ENCODE results near the gene ZCCHC8. TPM values are rescaled to one million over a fixed set of nuclear protein-coding genes. Genes with fewer than 3 reads are reported as not detected.
"Not testable (repeated sequence)": the region's sequence is repeated elsewhere in the genome, so short reads cannot be mapped to it uniquely, and the experiment has no call there.

Gene ZCCHC8
- total RNA-seq, 3 donors from 2014 or later, result 16.8 to 42.0 (median 30.8) TPM

DNA sequence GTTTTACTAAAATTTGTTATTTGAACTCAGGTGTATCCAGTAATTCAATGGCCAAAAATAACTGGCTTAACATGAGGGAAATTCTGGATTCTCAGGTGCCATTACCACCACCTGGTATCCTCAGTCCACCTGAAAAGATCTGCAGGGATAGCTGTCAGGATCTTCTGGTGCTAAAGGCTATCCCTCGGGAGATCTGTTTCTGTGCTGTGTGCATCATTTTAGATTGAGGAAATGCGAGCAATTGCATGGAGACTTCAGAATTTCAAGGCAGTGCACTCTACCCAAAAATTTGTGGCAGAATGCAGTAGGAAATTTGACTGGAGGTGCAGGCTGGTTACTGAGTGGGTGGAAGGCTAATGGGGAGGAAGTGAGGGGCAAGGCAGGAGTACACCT, 26.4 kb downstream of the ZCCHC8 start:
- TF ChIP-seq, protein P1, sequence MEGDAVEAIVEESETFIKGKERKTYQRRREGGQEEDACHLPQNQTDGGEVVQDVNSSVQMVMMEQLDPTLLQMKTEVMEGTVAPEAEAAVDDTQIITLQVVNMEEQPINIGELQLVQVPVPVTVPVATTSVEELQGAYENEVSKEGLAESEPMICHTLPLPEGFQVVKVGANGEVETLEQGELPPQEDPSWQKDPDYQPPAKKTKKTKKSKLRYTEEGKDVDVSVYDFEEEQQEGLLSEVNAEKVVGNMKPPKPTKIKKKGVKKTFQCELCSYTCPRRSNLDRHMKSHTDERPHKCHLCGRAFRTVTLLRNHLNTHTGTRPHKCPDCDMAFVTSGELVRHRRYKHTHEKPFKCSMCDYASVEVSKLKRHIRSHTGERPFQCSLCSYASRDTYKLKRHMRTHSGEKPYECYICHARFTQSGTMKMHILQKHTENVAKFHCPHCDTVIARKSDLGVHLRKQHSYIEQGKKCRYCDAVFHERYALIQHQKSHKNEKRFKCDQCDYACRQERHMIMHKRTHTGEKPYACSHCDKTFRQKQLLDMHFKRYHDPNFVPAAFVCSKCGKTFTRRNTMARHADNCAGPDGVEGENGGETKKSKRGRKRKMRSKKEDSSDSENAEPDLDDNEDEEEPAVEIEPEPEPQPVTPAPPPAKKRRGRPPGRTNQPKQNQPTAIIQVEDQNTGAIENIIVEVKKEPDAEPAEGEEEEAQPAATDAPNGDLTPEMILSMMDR (IDR thresholded peaks at IDR 0.05), result no peak
- TF ChIP-seq POLR2AphosphoS5 (IDR thresholded peaks at IDR 0.05), result no peak
- TF ChIP-seq POLR2A (IDR thresholded peaks at IDR 0.05), result no peak
- DNase-seq (ENCODE audit: low spot score in 2 of 2), result no peak
- Histone ChIP-seq H3K4me1 (peaks cover 0 to 4% of the 10 kb centered on the region in 2 donors), H3K27me3 (no peaks in the 10 kb centered on the region), H3K9me3 (no peaks in the 10 kb centered on the region), H3K27ac (no peak overlapping the region), H3K36me3 (peaks cover 6% of the 10 kb centered on the region), H3K4me3 (no peak overlapping the region)
- intact Hi-C loops (cut with DNase I; ENCODE audit: low total_unique reads), result no loop called here

DNA sequence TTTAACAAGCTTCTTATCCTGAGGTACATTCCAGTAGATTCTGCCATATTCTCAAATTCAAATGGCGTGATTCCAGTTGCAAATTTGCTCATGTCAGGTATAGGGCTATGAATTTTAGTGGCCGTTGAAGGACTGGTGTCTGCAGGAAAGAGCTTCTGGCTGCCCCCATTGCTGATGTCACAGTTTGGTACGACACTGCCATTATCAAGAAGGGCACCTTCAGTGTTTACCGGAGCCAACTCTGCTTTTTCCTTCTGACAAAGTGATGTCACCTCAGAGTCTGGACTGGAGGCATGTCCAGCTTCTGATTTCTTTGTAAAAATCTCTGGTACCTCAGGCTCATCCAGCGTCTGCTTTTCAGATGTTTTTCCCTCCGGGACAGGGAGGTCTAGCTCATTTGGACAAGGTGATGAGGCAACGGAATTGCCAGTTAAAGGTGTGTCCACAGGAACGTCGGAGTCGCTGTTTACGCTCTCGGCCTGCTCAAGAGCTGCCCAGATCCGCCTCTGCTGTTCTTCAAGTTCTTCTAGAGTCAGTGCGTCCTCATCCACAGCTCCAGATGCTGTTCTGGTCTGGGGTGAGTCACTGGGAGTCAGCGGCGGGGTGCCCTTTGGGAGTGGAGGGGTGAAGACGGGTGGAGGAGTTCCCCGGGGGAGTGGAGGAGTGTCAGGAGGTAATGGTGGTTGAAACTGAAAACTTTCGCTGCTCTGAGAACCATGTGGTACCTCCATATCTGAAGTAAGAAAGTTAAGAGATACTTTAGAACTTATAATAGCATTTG, 27.0 kb downstream of the ZCCHC8 start:
- peak overlapping the region in 1 of 2 donors; percentile 45 for H3K27ac ChIP-seq
- H3K27me3 ChIP-seq, result no peaks in the 10 kb centered on the region
- intact Hi-C loops (cut with DNase I; ENCODE audit: low total_unique reads), result no loop called here
- peak in 1 of 2 donors; percentile 16 for DNase-seq (ENCODE audit: low spot score in 2 of 2)
- peaks cover 0 to 4% of the 10 kb centered on the region in 2 donors for H3K4me1 ChIP-seq
- no peak for TF ChIP-seq POLR2AphosphoS5 (IDR thresholded peaks at IDR 0.05)
- TF ChIP-seq, protein P1 (IDR thresholded peaks at IDR 0.05), result no peak
- no peaks in the 10 kb centered on the region for H3K9me3 ChIP-seq
- peaks cover 6% of the 10 kb centered on the region for H3K36me3 ChIP-seq
- H3K4me3 ChIP-seq, result no peak overlapping the region

DNA sequence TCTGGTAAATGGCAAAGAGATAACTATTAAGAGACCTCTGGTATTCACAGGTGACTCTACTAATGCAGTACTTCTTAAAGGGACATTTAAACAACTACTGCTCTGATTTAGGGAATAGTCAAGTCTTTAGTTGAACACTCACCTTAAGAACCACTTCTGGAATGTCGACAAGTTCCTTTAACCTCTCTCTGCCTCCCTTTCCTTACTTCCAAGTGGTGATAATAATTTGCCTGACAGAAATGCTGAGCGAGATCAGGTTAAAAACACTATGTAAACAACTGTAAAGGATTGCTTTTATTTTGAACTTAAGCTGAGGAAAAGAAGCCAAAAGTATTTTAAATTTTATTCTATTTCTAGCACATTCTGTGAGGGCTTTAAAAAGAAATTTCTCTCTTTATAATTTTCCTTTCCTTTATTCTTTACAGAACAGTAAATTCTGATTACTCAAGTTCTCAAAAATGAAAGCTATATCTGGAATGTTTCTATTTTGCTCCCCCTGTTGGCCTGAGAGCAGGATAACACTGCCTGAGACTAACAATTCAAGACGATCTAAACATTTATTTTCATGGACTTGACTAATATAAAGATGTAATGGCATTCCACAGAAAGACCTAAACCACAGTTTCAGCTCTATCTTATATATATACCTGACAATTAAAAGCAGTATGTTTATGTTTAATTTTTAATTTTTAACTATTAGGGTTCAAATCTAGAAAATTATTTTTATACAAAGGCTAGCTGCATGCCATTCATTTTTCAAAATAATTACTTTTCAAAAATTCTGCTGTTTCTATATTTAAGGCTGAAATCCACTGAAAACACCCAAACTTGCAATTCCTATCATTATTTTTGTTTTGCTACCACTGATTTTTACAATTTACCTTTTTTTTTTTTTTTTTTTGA, 29.2 kb downstream of the ZCCHC8 start:
- TF ChIP-seq, protein P1 (IDR thresholded peaks at IDR 0.05), result peak; percentile 80 to 87 (median 85)
- no peak for TF ChIP-seq POLR2AphosphoS5 (IDR thresholded peaks at IDR 0.05)
- no peak for TF ChIP-seq POLR2A (IDR thresholded peaks at IDR 0.05)
- peak overlapping the region; percentile 85 to 88 for H3K27ac ChIP-seq
- H3K36me3 ChIP-seq, result no peaks in the 10 kb centered on the region
- intact Hi-C loops (cut with DNase I; ENCODE audit: low total_unique reads), result no loop called here
- no peaks in the 10 kb centered on the region for H3K9me3 ChIP-seq
- H3K4me3 ChIP-seq, result no peak overlapping the region
- peaks cover 0 to 4% of the 10 kb centered on the region in 2 donors for H3K4me1 ChIP-seq
- no peak for DNase-seq (ENCODE audit: low spot score in 2 of 2)
- no peaks in the 10 kb centered on the region for H3K27me3 ChIP-seq

DNA sequence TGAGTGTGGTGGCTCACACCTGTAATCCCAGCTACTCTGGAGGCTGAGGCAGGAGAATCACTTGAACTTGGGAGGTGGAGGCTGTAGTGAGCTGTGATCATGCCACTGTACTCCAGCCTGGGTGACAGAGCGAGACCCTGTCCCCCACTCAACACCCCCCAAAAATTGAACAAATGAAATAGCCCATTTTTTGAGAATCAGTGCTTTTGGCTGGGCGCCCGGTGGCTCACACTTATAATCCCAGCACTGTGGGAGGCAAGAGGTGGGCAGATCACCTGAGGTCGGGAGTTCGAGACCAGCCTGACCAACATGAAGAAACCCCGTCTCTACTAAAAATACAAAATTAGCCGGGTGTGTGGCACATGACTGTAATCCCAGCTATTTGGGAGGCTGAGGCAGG, 30.2 kb downstream of the ZCCHC8 start:
- DNase-seq (ENCODE audit: low spot score in 2 of 2); H3K4me3 ChIP-seq; intact Hi-C loops (cut with DNase I; ENCODE audit: low total_unique reads); H3K4me1 ChIP-seq; H3K9me3 ChIP-seq; H3K27me3 ChIP-seq; H3K36me3 ChIP-seq: not testable (repeated sequence)
- H3K27ac ChIP-seq, result peak overlapping the region; percentile 65 to 88

DNA sequence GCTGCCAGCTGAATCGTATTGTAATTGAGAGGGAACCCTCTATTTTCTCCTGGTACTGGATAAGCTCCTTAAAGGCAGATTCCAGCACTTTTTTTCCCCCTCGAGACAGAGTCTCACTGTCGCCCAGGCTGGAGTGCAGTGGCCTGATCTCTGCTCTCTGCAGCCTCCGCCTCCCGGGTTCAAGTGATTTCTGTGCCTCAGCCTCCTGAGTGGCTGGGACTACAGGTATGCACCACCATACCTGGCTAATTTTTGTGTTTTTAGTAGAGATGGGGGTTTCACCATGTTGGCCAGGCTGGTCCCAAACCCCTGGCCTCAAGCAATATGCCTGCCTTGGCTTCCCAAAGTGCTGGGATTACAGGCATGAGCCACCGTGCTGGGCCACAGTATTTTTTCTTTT, 30.9 kb downstream of the ZCCHC8 start:
- intact Hi-C loops (cut with DNase I; ENCODE audit: low total_unique reads); DNase-seq (ENCODE audit: low spot score in 2 of 2); H3K9me3 ChIP-seq; H3K36me3 ChIP-seq; H3K4me3 ChIP-seq; H3K4me1 ChIP-seq; H3K27me3 ChIP-seq: not testable (repeated sequence)
- H3K27ac ChIP-seq, result peak overlapping the region; percentile 38 to 88

DNA sequence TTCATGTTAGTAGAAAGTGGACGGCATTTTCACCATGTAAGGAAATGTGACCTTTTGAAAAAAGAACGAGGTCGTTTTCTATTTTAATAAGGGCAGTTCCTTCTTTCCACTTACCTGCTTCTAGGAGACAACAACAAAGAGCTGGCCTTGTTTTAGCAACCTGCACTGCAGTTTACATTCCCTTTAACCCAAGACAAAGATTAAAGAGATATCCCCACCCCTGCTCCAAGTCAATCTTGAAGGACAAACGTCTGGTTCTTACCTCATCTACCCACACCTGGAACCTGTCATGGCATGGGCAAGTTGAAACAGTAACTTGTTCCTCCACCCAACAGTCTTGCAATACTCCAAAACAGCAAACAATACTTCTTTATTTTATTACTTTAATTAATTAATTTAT, 32.7 kb downstream of the ZCCHC8 start:
- Histone ChIP-seq H3K36me3 (no peaks in the 10 kb centered on the region), H3K4me3 (no peak overlapping the region), H3K27ac (peak overlapping the region; percentile 57 to 88), H3K4me1 (peaks cover 0 to 4% of the 10 kb centered on the region in 2 donors), H3K27me3 (no peaks in the 10 kb centered on the region), H3K9me3 (no peaks in the 10 kb centered on the region)
- peak in 1 of 2 donors; percentile 76 for DNase-seq (ENCODE audit: low spot score in 2 of 2)
- intact Hi-C loops (cut with DNase I; ENCODE audit: low total_unique reads), result no loop called here
- TF ChIP-seq, protein P1 (IDR thresholded peaks at IDR 0.05), result no peak
- TF ChIP-seq POLR2AphosphoS5 (IDR thresholded peaks at IDR 0.05), result peak in 1 of 3 donors; percentile 71
